ENCODE results near the gene DIPK1C. TPM values are rescaled to one million over a fixed set of nuclear protein-coding genes. Genes with fewer than 3 reads are reported as not detected.

DIPK1C gene
- total RNA-seq, 2 experiments from 2014 or later, result not detected

GRCh38 chr18:74478316-74478715 lies 21.2 kb upstream of the DIPK1C start:
- H3K4me3 Mint-ChIP-seq, result no peak overlapping the region
- H3K4me1 Mint-ChIP-seq, result no peaks in the 10 kb centered on the region
- no peaks in the 10 kb centered on the region for H3K36me3 Mint-ChIP-seq
- no peak overlapping the region for H3K27ac Mint-ChIP-seq
- CTCF ChIA-PET, result interaction anchor here (0.7 kb wide), 1 partner anchor 18 kb away, joined by 3 read pairs; the partner anchor contains the start of gene CNDP2
- ATAC-seq (no peak), DNase-seq (no peak)
- no peaks in the 10 kb centered on the region for H3K9me3 Mint-ChIP-seq (ENCODE audit: low read depth)
- peaks cover 10% of the 10 kb centered on the region for H3K27me3 Mint-ChIP-seq

- no peak for ATAC-seq
- CTCF ChIA-PET, result no interaction called here
These were observed 20.7 kb upstream of the DIPK1C start for GRCh38 chr18:74477771-74478170.

GRCh38 chr18:74476140-74476539 lies 19.0 kb upstream of the DIPK1C start:
- CTCF ChIA-PET, result interaction anchor here (0.6 kb wide), 1 partner anchor 119 kb away, joined by 3 read pairs; no protein-coding TSS in a partner anchor
- no peak overlapping the region for H3K27ac Mint-ChIP-seq
- no peaks in the 10 kb centered on the region for H3K9me3 Mint-ChIP-seq (ENCODE audit: low read depth)
- DNase-seq (no peak), ATAC-seq (no peak)
- H3K27me3 Mint-ChIP-seq, result peaks cover 3% of the 10 kb centered on the region
- H3K36me3 Mint-ChIP-seq, result no peaks in the 10 kb centered on the region
- no peaks in the 10 kb centered on the region for H3K4me1 Mint-ChIP-seq
- H3K4me3 Mint-ChIP-seq, result no peak overlapping the region

More at GRCh38 chr18:74477771-74478170, 20.7 kb upstream of the DIPK1C start:
- H3K4me1 Mint-ChIP-seq, result no peaks in the 10 kb centered on the region
- H3K4me3 Mint-ChIP-seq, result no peak overlapping the region
- no peaks in the 10 kb centered on the region for H3K36me3 Mint-ChIP-seq
- no peak overlapping the region for H3K27ac Mint-ChIP-seq
- H3K9me3 Mint-ChIP-seq (ENCODE audit: low read depth), result no peaks in the 10 kb centered on the region
- DNase-seq, result no peak
- peaks cover 8% of the 10 kb centered on the region for H3K27me3 Mint-ChIP-seq

GRCh38 chr18:74473976-74474640 lies 17.0 kb upstream of the DIPK1C start:
- Mint-ChIP-seq H3K4me1 (no peaks in the 10 kb centered on the region), H3K36me3 (no peaks in the 10 kb centered on the region), H3K9me3 (ENCODE audit: low read depth) (no peaks in the 10 kb centered on the region), H3K27ac (no peak overlapping the region), H3K4me3 (no peak overlapping the region), H3K27me3 (peaks cover 10% of the 10 kb centered on the region)
- ATAC-seq, result no peak
- CTCF ChIA-PET, result no interaction called here
- peak; percentile 33 for DNase-seq

GRCh38 chr18:74472312-74472711 lies 15.2 kb upstream of the DIPK1C start:
- DNase-seq (no peak), ATAC-seq (no peak)
- Mint-ChIP-seq H3K9me3 (ENCODE audit: low read depth) (no peaks in the 10 kb centered on the region), H3K27me3 (peaks cover 13% of the 10 kb centered on the region), H3K4me1 (no peaks in the 10 kb centered on the region), H3K4me3 (no peak overlapping the region), H3K27ac (no peak overlapping the region), H3K36me3 (no peaks in the 10 kb centered on the region)
- CTCF ChIA-PET, result interaction anchor here (1.4 kb wide), 1 partner anchor 13 kb away, joined by 3 read pairs; no protein-coding TSS in a partner anchor

GRCh38 chr18:74468547-74469061 lies 11.5 kb upstream of the DIPK1C start:
- Mint-ChIP-seq H3K4me3 (no peak overlapping the region), H3K9me3 (ENCODE audit: low read depth) (no peaks in the 10 kb centered on the region), H3K27me3 (peaks cover 16% of the 10 kb centered on the region), H3K36me3 (no peaks in the 10 kb centered on the region), H3K27ac (no peak overlapping the region), H3K4me1 (no peaks in the 10 kb centered on the region)
- ATAC-seq (no peak), DNase-seq (no peak)
- CTCF ChIA-PET, result no interaction called here

- no peak overlapping the region for H3K27ac Mint-ChIP-seq
- no peak overlapping the region for H3K4me3 Mint-ChIP-seq
- CTCF ChIA-PET, result interaction anchor here (1.0 kb wide), 1 partner anchor 11 kb away, joined by 3 read pairs; no protein-coding TSS in a partner anchor
- no peaks in the 10 kb centered on the region for H3K9me3 Mint-ChIP-seq (ENCODE audit: low read depth)
- DNase-seq (no peak), ATAC-seq (no peak)
- H3K4me1 Mint-ChIP-seq, result no peaks in the 10 kb centered on the region
- no peaks in the 10 kb centered on the region for H3K36me3 Mint-ChIP-seq
- peaks cover 16% of the 10 kb centered on the region for H3K27me3 Mint-ChIP-seq
These were observed 8.7 kb upstream of the DIPK1C start for GRCh38 chr18:74465775-74466174.

GRCh38 chr18:74463983-74464382 lies 6.9 kb upstream of the DIPK1C start:
- Mint-ChIP-seq H3K36me3 (no peaks in the 10 kb centered on the region), H3K4me1 (peaks cover 1% of the 10 kb centered on the region), H3K27ac (no peak overlapping the region), H3K27me3 (peaks cover 17% of the 10 kb centered on the region), H3K4me3 (no peak overlapping the region), H3K9me3 (ENCODE audit: low read depth) (no peaks in the 10 kb centered on the region)
- DNase-seq (no peak), ATAC-seq (no peak)
- CTCF ChIA-PET, result no interaction called here

GRCh38 chr18:74463254-74463653 lies 6.1 kb upstream of the DIPK1C start:
- H3K4me3 Mint-ChIP-seq, result no peak overlapping the region
- CTCF ChIA-PET, result no interaction called here

GRCh38 chr18:74460825-74461224 lies 3.7 kb upstream of the DIPK1C start:
- no peak overlapping the region for H3K27ac Mint-ChIP-seq
- H3K36me3 Mint-ChIP-seq, result peaks cover 2% of the 10 kb centered on the region
- no peak for ATAC-seq
- DNase-seq, result no peak
- CTCF ChIA-PET, result interaction anchor here (2.3 kb wide), 1 partner anchor 91 kb away, joined by 6 read pairs; no protein-coding TSS in a partner anchor
- no peak overlapping the region for H3K4me3 Mint-ChIP-seq
- no peaks in the 10 kb centered on the region for H3K9me3 Mint-ChIP-seq (ENCODE audit: low read depth)
- H3K4me1 Mint-ChIP-seq, result peaks cover 4% of the 10 kb centered on the region
- peaks cover 41% of the 10 kb centered on the region for H3K27me3 Mint-ChIP-seq

More at GRCh38 chr18:74463254-74463653, 6.1 kb upstream of the DIPK1C start:
- H3K27ac Mint-ChIP-seq, result no peak overlapping the region
- H3K4me1 Mint-ChIP-seq, result peaks cover 1% of the 10 kb centered on the region
- H3K9me3 Mint-ChIP-seq (ENCODE audit: low read depth), result no peaks in the 10 kb centered on the region
- no peak for ATAC-seq
- H3K36me3 Mint-ChIP-seq, result no peaks in the 10 kb centered on the region
- peaks cover 22% of the 10 kb centered on the region for H3K27me3 Mint-ChIP-seq
- DNase-seq, result no peak

- Mint-ChIP-seq H3K27ac (no peak overlapping the region), H3K9me3 (ENCODE audit: low read depth) (no peaks in the 10 kb centered on the region), H3K36me3 (peaks cover 2% of the 10 kb centered on the region), H3K4me1 (peaks cover 4% of the 10 kb centered on the region), H3K4me3 (no peak overlapping the region), H3K27me3 (peaks cover 46% of the 10 kb centered on the region)
- ATAC-seq (no peak), DNase-seq (no peak)
- CTCF ChIA-PET, result interaction anchor here (0.9 to 2.3 kb wide), 4 partner anchors 12 to 92 kb away, joined by 3 to 6 read pairs (median 4); partner anchors contain the start of gene CNDP2
These were observed 2.8 kb upstream of the DIPK1C start for GRCh38 chr18:74459889-74460288.

- CTCF ChIA-PET, result no interaction called here
- ATAC-seq (no peak), DNase-seq (no peak)
- Mint-ChIP-seq H3K27ac (no peak overlapping the region), H3K36me3 (peaks cover 2% of the 10 kb centered on the region), H3K9me3 (ENCODE audit: low read depth) (no peaks in the 10 kb centered on the region), H3K27me3 (peaks cover 66% of the 10 kb centered on the region), H3K4me1 (peaks cover 4% of the 10 kb centered on the region), H3K4me3 (no peak overlapping the region)
These were observed 765 bp upstream of the DIPK1C start for GRCh38 chr18:74457725-74458421.

GRCh38 chr18:74456349-74457042 lies 612 bp downstream of the DIPK1C start:
- DNase-seq (no peak), ATAC-seq (peak; percentile 27)
- Mint-ChIP-seq H3K4me3 (no peak overlapping the region), H3K36me3 (peaks cover 2% of the 10 kb centered on the region), H3K4me1 (peaks cover 4% of the 10 kb centered on the region), H3K27ac (no peak overlapping the region), H3K9me3 (ENCODE audit: low read depth) (no peaks in the 10 kb centered on the region), H3K27me3 (peaks cover 78% of the 10 kb centered on the region)
- CTCF ChIA-PET, result interaction anchor here (1.1 kb wide), 1 partner anchor 37 kb away, joined by 3 read pairs; no protein-coding TSS in a partner anchor

Measured in activated CD8-positive, alpha-beta memory T cell treated with anti-CD3 and anti-CD28 coated beads, Interleukin-2, amount 10 ng/mL, durations not matched to agents 7 days and 5 days (primary cell).